H1 (cell line): ENCODE results near the gene MSL1. TPM values are rescaled to one million over a fixed set of nuclear protein-coding genes. Genes with fewer than 3 reads are reported as not detected.

Experiments used
- HDAC6 ChIP-seq: IDR thresholded peaks from one replicate; pipeline ENCODE4 v1.7.1; 2012; ENCODE audit warnings: low read depth, mild to moderate bottlenecking, inconsistent platforms, low read length, moderate library complexity
- POLR2AphosphoS5 ChIP-seq: IDR thresholded peaks from 2 replicates; pipeline ENCODE4 v1.6.1; 2011; ENCODE audit warnings: low read depth, low read length
- TCF12 ChIP-seq: IDR thresholded peaks from 2 replicates; pipeline ENCODE4 v1.6.1; 2011; ENCODE audit warnings: low read depth, mild to moderate bottlenecking, low read length
- polyA plus RNA-seq, 7 experiments: library from polyadenylated mRNA; depleted of rRNA in 3 of 7; stranded (reverse) in 5 of 7; unstranded in 2 of 7; fragments of >200 nt in 5 of 7; fragments of 200-250 nt in 2 of 7; gene quantifications; 1 replicate in 5 of 7; 2 replicates in 1 of 7; 4 replicates in 1 of 7; pipeline versions ENCODE4 v1.2.1 to v1.2.3, GENCODE V29; 2011 to 2013; ENCODE audit warnings: missing spikeins in 2 of 7, mixed read lengths in 2 of 7
- total RNA-seq: library from RNA; stranded (reverse); fragmentation: NEBNext Ultra II Directional; extraction: Animal tissue kit (Norgen Biotek cat#: 25700); gene quantifications from 2 replicates; pipeline ENCODE4 v1.2.1, GENCODE V29; 2021
- TF ChIP-seq, protein P1 (sequence below), 3 experiments: IDR thresholded peaks; 1 replicate in 2 of 3; 2 replicates in 1 of 3; pipeline versions ENCODE4 v1.5.1 to v1.6.1; 2011; ENCODE audit warnings: low read length in 3 of 3, mild to moderate bottlenecking in 3 of 3, inconsistent platforms in 2 of 3, low read depth in 1 of 3, moderate library complexity in 1 of 3; ENCODE audit not compliant: insufficient read depth in 1 of 3; ENCODE audit errors: control extremely low read depth in 1 of 3
- TF ChIP-seq, protein P2 (sequence below): fragments of 300-600 bp; sonication (generic); IDR thresholded peaks from 2 replicates; pipeline ENCODE4 v1.7.1; 2012; ENCODE audit warnings: low read length, moderate library complexity, mild to moderate bottlenecking, inconsistent platforms; ENCODE audit not compliant: insufficient replicate concordance
- TF ChIP-seq, protein P3 (sequence below): IDR thresholded peaks from 2 replicates; pipeline ENCODE4 v1.6.1; 2011; ENCODE audit warnings: low read depth, mild to moderate bottlenecking, low read length; ENCODE audit not compliant: insufficient read depth

Gene MSL1
- total and polyA plus RNA-seq, 2 of the 8 experiments (the other 6 are each of a cell fraction or from before 2014, with no cell fraction given), result 24.1 to 66.5 TPM

DNA sequence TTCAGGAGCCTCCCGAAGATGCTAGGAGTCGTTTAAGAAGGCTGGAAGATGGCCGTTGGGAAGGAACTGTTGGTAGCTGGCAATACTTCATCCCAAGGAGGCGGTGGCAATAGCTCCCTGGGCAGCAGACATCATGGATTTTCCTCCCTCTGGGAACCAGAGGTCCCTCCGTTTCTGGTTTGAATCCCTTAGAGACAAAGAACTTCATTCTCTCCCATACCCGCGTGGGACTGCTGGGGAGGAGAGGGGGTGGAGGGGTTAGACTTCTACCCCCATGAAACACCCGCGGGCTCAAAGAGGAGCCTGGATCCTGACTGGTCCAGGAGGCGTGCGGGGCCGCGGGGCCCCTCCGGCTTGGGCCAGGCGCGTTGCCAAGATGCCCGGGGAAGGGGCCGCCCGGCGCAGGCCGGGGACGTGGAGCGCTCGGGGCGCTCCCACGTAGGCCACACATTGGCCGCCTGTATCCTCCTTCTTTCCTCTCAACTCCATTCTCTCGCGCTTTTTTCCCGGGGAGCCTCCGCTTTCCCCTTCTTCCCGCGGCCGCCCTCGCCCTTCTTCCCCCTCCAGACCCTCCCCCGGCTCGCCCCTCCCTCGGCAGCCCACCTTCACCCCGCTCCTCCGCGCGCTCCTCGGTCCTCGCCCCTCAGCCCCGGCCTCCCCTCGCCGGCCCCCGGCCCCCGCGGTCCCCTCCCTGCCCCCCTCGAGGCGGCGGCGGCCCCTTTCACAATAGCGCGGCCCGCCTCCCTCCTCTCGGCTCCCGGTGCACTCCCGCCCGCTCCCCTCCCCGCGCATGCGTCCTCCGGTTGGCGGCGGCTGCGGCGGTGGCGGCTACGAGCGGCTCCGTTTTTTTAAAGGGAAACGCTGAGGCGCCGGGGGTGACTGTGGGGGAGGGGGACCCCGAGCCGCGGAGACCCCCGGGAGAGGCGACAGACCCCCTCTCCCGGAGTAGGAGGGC is at the start of gene MSL1 (continued):
- TF ChIP-seq HDAC6, result no peak
- TF ChIP-seq, protein P1, sequence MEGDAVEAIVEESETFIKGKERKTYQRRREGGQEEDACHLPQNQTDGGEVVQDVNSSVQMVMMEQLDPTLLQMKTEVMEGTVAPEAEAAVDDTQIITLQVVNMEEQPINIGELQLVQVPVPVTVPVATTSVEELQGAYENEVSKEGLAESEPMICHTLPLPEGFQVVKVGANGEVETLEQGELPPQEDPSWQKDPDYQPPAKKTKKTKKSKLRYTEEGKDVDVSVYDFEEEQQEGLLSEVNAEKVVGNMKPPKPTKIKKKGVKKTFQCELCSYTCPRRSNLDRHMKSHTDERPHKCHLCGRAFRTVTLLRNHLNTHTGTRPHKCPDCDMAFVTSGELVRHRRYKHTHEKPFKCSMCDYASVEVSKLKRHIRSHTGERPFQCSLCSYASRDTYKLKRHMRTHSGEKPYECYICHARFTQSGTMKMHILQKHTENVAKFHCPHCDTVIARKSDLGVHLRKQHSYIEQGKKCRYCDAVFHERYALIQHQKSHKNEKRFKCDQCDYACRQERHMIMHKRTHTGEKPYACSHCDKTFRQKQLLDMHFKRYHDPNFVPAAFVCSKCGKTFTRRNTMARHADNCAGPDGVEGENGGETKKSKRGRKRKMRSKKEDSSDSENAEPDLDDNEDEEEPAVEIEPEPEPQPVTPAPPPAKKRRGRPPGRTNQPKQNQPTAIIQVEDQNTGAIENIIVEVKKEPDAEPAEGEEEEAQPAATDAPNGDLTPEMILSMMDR (IDR thresholded peaks at IDR 0.05; ENCODE audit: control extremely low read depth in 1 of 3, insufficient read depth in 1 of 3, low read depth in 1 of 3, low read length in 3 of 3), result no peak
- TF ChIP-seq, protein P2, sequence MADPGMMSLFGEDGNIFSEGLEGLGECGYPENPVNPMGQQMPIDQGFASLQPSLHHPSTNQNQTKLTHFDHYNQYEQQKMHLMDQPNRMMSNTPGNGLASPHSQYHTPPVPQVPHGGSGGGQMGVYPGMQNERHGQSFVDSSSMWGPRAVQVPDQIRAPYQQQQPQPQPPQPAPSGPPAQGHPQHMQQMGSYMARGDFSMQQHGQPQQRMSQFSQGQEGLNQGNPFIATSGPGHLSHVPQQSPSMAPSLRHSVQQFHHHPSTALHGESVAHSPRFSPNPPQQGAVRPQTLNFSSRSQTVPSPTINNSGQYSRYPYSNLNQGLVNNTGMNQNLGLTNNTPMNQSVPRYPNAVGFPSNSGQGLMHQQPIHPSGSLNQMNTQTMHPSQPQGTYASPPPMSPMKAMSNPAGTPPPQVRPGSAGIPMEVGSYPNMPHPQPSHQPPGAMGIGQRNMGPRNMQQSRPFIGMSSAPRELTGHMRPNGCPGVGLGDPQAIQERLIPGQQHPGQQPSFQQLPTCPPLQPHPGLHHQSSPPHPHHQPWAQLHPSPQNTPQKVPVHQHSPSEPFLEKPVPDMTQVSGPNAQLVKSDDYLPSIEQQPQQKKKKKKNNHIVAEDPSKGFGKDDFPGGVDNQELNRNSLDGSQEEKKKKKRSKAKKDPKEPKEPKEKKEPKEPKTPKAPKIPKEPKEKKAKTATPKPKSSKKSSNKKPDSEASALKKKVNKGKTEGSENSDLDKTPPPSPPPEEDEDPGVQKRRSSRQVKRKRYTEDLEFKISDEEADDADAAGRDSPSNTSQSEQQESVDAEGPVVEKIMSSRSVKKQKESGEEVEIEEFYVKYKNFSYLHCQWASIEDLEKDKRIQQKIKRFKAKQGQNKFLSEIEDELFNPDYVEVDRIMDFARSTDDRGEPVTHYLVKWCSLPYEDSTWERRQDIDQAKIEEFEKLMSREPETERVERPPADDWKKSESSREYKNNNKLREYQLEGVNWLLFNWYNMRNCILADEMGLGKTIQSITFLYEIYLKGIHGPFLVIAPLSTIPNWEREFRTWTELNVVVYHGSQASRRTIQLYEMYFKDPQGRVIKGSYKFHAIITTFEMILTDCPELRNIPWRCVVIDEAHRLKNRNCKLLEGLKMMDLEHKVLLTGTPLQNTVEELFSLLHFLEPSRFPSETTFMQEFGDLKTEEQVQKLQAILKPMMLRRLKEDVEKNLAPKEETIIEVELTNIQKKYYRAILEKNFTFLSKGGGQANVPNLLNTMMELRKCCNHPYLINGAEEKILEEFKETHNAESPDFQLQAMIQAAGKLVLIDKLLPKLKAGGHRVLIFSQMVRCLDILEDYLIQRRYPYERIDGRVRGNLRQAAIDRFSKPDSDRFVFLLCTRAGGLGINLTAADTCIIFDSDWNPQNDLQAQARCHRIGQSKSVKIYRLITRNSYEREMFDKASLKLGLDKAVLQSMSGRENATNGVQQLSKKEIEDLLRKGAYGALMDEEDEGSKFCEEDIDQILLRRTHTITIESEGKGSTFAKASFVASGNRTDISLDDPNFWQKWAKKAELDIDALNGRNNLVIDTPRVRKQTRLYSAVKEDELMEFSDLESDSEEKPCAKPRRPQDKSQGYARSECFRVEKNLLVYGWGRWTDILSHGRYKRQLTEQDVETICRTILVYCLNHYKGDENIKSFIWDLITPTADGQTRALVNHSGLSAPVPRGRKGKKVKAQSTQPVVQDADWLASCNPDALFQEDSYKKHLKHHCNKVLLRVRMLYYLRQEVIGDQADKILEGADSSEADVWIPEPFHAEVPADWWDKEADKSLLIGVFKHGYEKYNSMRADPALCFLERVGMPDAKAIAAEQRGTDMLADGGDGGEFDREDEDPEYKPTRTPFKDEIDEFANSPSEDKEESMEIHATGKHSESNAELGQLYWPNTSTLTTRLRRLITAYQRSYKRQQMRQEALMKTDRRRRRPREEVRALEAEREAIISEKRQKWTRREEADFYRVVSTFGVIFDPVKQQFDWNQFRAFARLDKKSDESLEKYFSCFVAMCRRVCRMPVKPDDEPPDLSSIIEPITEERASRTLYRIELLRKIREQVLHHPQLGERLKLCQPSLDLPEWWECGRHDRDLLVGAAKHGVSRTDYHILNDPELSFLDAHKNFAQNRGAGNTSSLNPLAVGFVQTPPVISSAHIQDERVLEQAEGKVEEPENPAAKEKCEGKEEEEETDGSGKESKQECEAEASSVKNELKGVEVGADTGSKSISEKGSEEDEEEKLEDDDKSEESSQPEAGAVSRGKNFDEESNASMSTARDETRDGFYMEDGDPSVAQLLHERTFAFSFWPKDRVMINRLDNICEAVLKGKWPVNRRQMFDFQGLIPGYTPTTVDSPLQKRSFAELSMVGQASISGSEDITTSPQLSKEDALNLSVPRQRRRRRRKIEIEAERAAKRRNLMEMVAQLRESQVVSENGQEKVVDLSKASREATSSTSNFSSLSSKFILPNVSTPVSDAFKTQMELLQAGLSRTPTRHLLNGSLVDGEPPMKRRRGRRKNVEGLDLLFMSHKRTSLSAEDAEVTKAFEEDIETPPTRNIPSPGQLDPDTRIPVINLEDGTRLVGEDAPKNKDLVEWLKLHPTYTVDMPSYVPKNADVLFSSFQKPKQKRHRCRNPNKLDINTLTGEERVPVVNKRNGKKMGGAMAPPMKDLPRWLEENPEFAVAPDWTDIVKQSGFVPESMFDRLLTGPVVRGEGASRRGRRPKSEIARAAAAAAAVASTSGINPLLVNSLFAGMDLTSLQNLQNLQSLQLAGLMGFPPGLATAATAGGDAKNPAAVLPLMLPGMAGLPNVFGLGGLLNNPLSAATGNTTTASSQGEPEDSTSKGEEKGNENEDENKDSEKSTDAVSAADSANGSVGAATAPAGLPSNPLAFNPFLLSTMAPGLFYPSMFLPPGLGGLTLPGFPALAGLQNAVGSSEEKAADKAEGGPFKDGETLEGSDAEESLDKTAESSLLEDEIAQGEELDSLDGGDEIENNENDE, result no peak
- TF ChIP-seq, protein P3, sequence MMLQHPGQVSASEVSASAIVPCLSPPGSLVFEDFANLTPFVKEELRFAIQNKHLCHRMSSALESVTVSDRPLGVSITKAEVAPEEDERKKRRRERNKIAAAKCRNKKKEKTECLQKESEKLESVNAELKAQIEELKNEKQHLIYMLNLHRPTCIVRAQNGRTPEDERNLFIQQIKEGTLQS, result no peak
- no peak for TF ChIP-seq TCF12
- peak; percentile 14; the same call in 1 of the 2 replicates for TF ChIP-seq POLR2AphosphoS5
